Pons (tissue), 1 donor: ENCODE measurements around the gene MZT1.
"Not testable (repeated sequence)": the region's sequence is repeated elsewhere in the genome, so short reads cannot be mapped to it uniquely, and the experiment has no call there.

ENCODE experiments used
- DNase-seq: peaks from one replicate; pipeline ENCODE4 v3.0.0-alpha.2; 2016; ENCODE audit warnings: low spot score

MZT1 gene

GRCh38 chr13:72727417-72728289 lies at the start of gene MZT1, which contains the start of gene BORA:
Gene MZT1, minus strand, starts transcription at chr13:72727629. Its CDS starts 27 bp downstream, at chr13:72727602.
Gene BORA, plus strand, starts transcription at chr13:72727923. Its CDS starts 1,018 bp downstream, at chr13:72728941.
- peak; percentile 96 for DNase-seq

GRCh38 chr13:72774019-72774418 lies 46.6 kb upstream of the MZT1 start:
- DNase-seq: no peak

GRCh38 chr13:72763411-72763810 lies 36.0 kb upstream of the MZT1 start:
- no peak for DNase-seq

GRCh38 chr13:72760189-72760588 lies 32.8 kb upstream of the MZT1 start:
- no peak for DNase-seq

GRCh38 chr13:72757792-72758535 lies 30.5 kb upstream of the MZT1 start:
- DNase-seq: no peak

- DNase-seq: no peak
Observed at GRCh38 chr13:72754111-72754510, 26.7 kb upstream of the MZT1 start.

GRCh38 chr13:72751220-72751619 lies 23.8 kb upstream of the MZT1 start:
- DNase-seq: no peak

GRCh38 chr13:72745260-72745659 lies 17.8 kb upstream of the MZT1 start:
- no peak for DNase-seq

- no peak for DNase-seq
Observed at GRCh38 chr13:72740015-72740414, 12.6 kb upstream of the MZT1 start.

GRCh38 chr13:72737033-72737432 lies 9.6 kb upstream of the MZT1 start:
- no peak for DNase-seq

GRCh38 chr13:72728290-72728605 lies 819 bp upstream of the MZT1 start:
- DNase-seq: no peak

GRCh38 chr13:72726726-72727416 lies 558 bp downstream of the MZT1 start:
- DNase-seq: no peak

- not testable (repeated sequence) for DNase-seq
Observed at GRCh38 chr13:72726185-72726584, 1.2 kb downstream of the MZT1 start.

- no peak for DNase-seq
Observed at GRCh38 chr13:72716776-72717175, 10.7 kb downstream of the MZT1 start.

- DNase-seq: no peak
Observed at GRCh38 chr13:72700509-72700908, 26.9 kb downstream of the MZT1 start.

GRCh38 chr13:72698164-72698563 lies 29.3 kb downstream of the MZT1 start:
- no peak for DNase-seq

GRCh38 chr13:72696579-72696978 lies 30.9 kb downstream of the MZT1 start:
- peak; percentile 3 for DNase-seq

GRCh38 chr13:72694314-72694713 lies 33.1 kb downstream of the MZT1 start:
- DNase-seq: no peak

GRCh38 chr13:72693832-72694231 lies 33.6 kb downstream of the MZT1 start:
- DNase-seq: no peak

GRCh38 chr13:72692884-72693514 lies 34.4 kb downstream of the MZT1 start:
- DNase-seq: no peak

- DNase-seq: no peak
Observed at GRCh38 chr13:72689181-72689696, 38.2 kb downstream of the MZT1 start.

- no peak for DNase-seq
Observed at GRCh38 chr13:72686766-72687165, 40.7 kb downstream of the MZT1 start.
